Esophagus squamous epithelium (tissue), 5 donors: ENCODE data around the gene MYZAP. TPM values are rescaled to one million over a fixed set of nuclear protein-coding genes. Genes with fewer than 3 reads are reported as not detected.
"Not testable (repeated sequence)": the region's sequence is repeated elsewhere in the genome, so short reads cannot be mapped to it uniquely, and the experiment has no call there.

Experiments used
- DNase-seq: peaks from one replicate; lab custom pipeline; 2025; lab: John Stamatoyannopoulos, UW
- H3K27ac ChIP-seq, 4 donors: fragments of 200-600 bp; sonication (generic); one replicate each; pipeline ENCODE4 v1.5.1; 2016 to 2019; ENCODE audit warnings: mild to moderate bottlenecking in 1 of 4
- H3K27me3 ChIP-seq, 4 donors: fragments of 200-600 bp; sonication (generic); 1 replicate in 3 of 4; 2 replicates in 1 of 4; pipeline versions ENCODE4 v1.5.1 to v1.6.0; 2017 to 2021; ENCODE audit warnings: antibody characterized with exemption in 1 of 4
- H3K36me3 ChIP-seq, 3 donors: fragments of 200-600 bp; sonication (generic); one replicate each; pipeline ENCODE4 v1.5.1; 2016 to 2019
- H3K4me1 ChIP-seq, 3 donors: fragments of 200-600 bp; sonication (generic); one replicate each; pipeline ENCODE4 v1.5.1; 2017 to 2019
- H3K4me3 ChIP-seq, 4 donors: fragments of 200-600 bp; sonication (generic); 1 replicate in 3 of 4; 2 replicates in 1 of 4; pipeline ENCODE4 v1.5.1; 2016 to 2019; ENCODE audit warnings: mild to moderate bottlenecking in 2 of 4, moderate library complexity in 1 of 4
- H3K9me3 ChIP-seq, 3 donors: fragments of 200-600 bp; sonication (generic); one replicate each; pipeline ENCODE4 v1.5.1; 2016 to 2019
- POLR2A ChIP-seq, 4 donors: fragments of 450-650 bp; IDR thresholded peaks; one replicate each; pipeline ENCODE4 v1.6.1; 2017; ENCODE audit warnings: antibody characterized with exemption in 4 of 4, mild to moderate bottlenecking in 4 of 4, moderate library complexity in 3 of 4
- WGBS, 2 donors: methylation state at CpG; one replicate each; pipeline ENCODE4 v1.1.5; 2018; 5-methylcytosine and 5-hydroxymethylcytosine counted together
- intact Hi-C: fragments of 100-400 bp; cut with DNase I; formaldehyde crosslinking; loops from one replicate; pipeline ENCODE4 v1.15.0; 2022
- total RNA-seq, 4 donors: library from RNA; depleted of rRNA; stranded (reverse); fragments of >200 nt; gene quantifications; one replicate each; pipeline ENCODE4 v1.1.0, GENCODE V29; 2016
- TF ChIP-seq, protein P1 (sequence below), 6 experiments: fragments of 450-650 bp in 4 of 6; fragments of 200-600 bp in 2 of 6; sonication (generic) in 2 of 6; IDR thresholded peaks; one replicate each; pipeline ENCODE4 v1.5.1; 2016 to 2019; ENCODE audit warnings: antibody characterized with exemption in 6 of 6, mild to moderate bottlenecking in 4 of 6, moderate library complexity in 4 of 6
- donor health status: DM: yes; HTN: yes; CAD: no.

The MYZAP gene
- total RNA-seq, 4 donors from 2014 or later: 21.2 to 36.0 (median 26.5) TPM

DNA sequence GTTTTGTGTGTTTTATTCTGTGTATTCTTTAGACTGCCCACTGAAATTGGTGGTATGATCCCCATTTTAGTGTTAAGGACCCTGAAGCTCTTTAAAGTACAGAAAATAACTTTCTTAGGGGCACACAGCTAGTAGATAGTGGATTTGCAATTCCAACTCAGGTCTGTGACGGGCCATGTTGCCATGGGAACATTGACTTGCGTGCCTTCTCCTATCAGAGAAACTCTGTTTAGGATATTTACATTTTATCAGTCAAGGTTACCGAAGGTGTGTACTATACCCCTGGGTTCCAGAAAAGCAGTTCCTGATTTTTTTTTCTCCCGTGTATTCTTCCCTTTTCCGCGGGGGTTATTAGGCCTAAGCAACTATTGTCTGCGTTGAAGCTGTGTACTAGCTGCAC is 19.4 kb downstream of the MYZAP start:
- H3K4me3 ChIP-seq: no peak overlapping the region
- H3K27me3 ChIP-seq: no peaks in the 10 kb centered on the region
- no peak for TF ChIP-seq POLR2A (IDR thresholded peaks at IDR 0.05)
- TF ChIP-seq, protein P1, sequence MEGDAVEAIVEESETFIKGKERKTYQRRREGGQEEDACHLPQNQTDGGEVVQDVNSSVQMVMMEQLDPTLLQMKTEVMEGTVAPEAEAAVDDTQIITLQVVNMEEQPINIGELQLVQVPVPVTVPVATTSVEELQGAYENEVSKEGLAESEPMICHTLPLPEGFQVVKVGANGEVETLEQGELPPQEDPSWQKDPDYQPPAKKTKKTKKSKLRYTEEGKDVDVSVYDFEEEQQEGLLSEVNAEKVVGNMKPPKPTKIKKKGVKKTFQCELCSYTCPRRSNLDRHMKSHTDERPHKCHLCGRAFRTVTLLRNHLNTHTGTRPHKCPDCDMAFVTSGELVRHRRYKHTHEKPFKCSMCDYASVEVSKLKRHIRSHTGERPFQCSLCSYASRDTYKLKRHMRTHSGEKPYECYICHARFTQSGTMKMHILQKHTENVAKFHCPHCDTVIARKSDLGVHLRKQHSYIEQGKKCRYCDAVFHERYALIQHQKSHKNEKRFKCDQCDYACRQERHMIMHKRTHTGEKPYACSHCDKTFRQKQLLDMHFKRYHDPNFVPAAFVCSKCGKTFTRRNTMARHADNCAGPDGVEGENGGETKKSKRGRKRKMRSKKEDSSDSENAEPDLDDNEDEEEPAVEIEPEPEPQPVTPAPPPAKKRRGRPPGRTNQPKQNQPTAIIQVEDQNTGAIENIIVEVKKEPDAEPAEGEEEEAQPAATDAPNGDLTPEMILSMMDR (IDR thresholded peaks at IDR 0.05): no peak
- DNase-seq: no peak
- H3K9me3 ChIP-seq: no peaks in the 10 kb centered on the region
- H3K27ac ChIP-seq: peak overlapping the region in 3 of 4 donors; percentile 66 to 74 (median 69)
- peaks cover 9 to 56% (median 27%) of the 10 kb centered on the region in 3 donors for H3K4me1 ChIP-seq
- WGBS, 2 donors: 73 to 77% methylated on average over 5 to 7 of the region's 7 CpGs
- intact Hi-C loops: loop anchor here (2.0 kb wide), 1 partner anchor 50 kb away; no protein-coding TSS in a partner anchor
- no peaks in the 10 kb centered on the region for H3K36me3 ChIP-seq

DNA sequence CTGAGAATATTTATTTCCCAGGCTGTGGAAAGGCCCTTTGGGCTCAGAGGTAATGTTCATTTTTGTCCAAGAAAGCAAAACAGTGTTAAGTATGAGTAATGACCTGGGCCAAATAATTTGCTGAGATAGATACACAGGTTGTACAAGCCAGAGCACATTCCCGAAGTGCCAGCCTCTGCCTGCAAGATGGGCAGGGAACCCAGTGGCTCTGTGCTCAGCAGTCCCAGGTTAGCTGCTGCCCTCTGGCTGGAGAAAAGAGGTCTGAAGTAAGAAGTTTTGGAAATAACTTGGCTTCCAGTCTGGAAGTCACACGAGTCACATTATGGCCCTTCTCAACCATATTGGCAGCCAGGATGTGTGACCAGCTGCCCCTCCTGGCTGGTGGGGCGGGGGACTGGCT is 20.2 kb downstream of the MYZAP start:
- no peaks in the 10 kb centered on the region for H3K27me3 ChIP-seq
- no peaks in the 10 kb centered on the region for H3K36me3 ChIP-seq
- H3K4me1 ChIP-seq: peaks cover 9 to 56% (median 27%) of the 10 kb centered on the region in 3 donors
- 11 to 21% methylated on average over 3 of the region's 3 CpGs for WGBS, 2 donors
- intact Hi-C loops: loop anchor here (2.0 kb wide), 1 partner anchor 51 kb away; no protein-coding TSS in a partner anchor
- H3K27ac ChIP-seq: peak overlapping the region in 3 of 4 donors; percentile 66 to 74 (median 69)
- H3K9me3 ChIP-seq: no peaks in the 10 kb centered on the region
- no peak overlapping the region for H3K4me3 ChIP-seq
- TF ChIP-seq, protein P1 (IDR thresholded peaks at IDR 0.05): peak; percentile 18 to 81 (median 60)
- no peak for TF ChIP-seq POLR2A (IDR thresholded peaks at IDR 0.05)
- no peak for DNase-seq

DNA sequence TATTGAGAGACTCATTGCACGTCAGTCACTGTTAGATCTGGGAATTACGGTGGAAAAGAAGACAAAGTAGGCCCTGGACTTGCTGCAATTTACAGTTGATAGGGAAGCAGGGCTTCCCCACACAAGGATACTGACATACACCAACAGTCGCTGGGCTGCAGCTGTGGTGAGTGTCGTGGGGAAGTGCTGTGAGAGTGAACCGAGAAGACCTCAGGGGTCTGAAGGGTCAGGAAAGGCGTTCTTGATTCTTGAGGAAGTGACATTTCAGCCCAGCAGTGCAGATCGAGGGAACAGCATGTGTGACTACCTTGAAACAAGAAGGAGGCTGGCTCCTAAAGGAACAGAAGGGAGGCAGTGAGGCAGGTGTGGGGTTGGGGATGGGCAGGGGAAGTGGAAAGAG is 22.5 kb downstream of the MYZAP start:
- Histone ChIP-seq H3K4me1 (peaks cover 9 to 51% (median 26%) of the 10 kb centered on the region in 3 donors), H3K27me3 (no peaks in the 10 kb centered on the region), H3K4me3 (no peak overlapping the region), H3K27ac (no peak overlapping the region), H3K36me3 (peaks cover 0 to 10% (median 0%) of the 10 kb centered on the region in 3 donors), H3K9me3 (no peaks in the 10 kb centered on the region)
- no peak for TF ChIP-seq POLR2A (IDR thresholded peaks at IDR 0.05)
- TF ChIP-seq, protein P1 (IDR thresholded peaks at IDR 0.05): no peak
- intact Hi-C loops: no loop called here
- WGBS, 2 donors: 82 to 83% methylated on average over 5 to 7 of the region's 7 CpGs
- DNase-seq: no peak

DNA sequence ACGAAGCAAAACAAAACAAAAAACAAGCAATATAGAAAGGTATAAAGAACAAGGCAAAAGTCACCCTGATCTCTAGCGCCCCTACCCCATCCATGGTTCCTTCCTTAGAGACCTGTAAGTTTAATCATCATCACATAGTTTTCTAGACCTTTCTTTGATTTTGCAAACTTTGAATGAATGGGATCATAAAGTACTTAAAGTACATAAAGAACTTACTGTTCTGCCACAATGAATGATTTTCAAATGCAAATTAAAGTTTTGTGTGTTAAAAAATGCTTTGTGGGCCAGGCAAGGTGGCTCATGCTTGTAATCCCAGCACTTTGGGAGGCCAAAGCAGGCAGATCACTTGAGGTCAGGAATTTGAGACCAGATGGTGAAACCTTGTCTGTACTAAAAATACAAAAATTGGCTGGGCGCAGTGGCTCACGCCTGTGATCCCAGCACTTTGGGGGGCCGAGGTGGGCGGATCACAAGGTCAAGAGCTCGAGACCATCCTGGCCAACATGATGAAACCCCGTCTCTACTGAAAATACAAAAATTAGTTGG is 24.3 kb downstream of the MYZAP start:
- H3K27ac ChIP-seq: peak overlapping the region in 1 of 4 donors; percentile 45

DNA sequence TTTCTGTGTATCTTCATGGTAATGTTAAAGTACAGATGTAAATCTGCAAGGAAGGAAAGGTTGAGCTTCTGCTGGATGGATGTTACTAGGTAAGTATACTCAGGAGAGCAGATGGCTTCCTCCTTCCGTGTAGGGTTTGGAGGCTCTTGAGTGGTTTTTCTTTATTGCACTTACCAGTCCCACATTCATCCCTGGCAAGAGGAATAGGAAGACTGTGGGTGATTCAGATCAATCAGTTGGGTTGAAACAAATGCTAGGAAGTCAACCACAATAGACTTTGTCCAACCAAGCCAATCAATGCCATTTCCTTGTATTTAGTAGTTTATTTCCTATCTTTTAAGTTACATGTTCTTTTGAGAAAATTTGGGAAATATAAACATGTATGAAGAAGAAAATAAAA is 26.6 kb downstream of the MYZAP start:
- WGBS, 2 donors: 60 to 75% methylated on average over 1 of the region's 1 CpG
- H3K4me1 ChIP-seq: peaks cover 0 to 17% (median 0%) of the 10 kb centered on the region in 3 donors
- intact Hi-C loops: no loop called here

More for the DNA sequence above, 24.3 kb downstream of the MYZAP start:
- H3K4me3 ChIP-seq, H3K27me3 ChIP-seq, intact Hi-C loops, DNase-seq, H3K9me3 ChIP-seq: not testable (repeated sequence)
- 90% methylated on average over 7 of the region's 8 CpGs for WGBS, 2 donors
- peaks cover 0 to 18% (median 0%) of the 10 kb centered on the region in 3 donors for H3K36me3 ChIP-seq
- peaks cover 9 to 33% (median 10%) of the 10 kb centered on the region in 3 donors for H3K4me1 ChIP-seq

More for the DNA sequence above, 26.6 kb downstream of the MYZAP start:
- no peak for DNase-seq
- Histone ChIP-seq H3K36me3 (peaks cover 0 to 30% (median 0%) of the 10 kb centered on the region in 3 donors), H3K9me3 (no peaks in the 10 kb centered on the region), H3K27ac (no peak overlapping the region), H3K4me3 (no peak overlapping the region), H3K27me3 (no peaks in the 10 kb centered on the region)
- TF ChIP-seq, protein P1 (IDR thresholded peaks at IDR 0.05): no peak
- TF ChIP-seq POLR2A (IDR thresholded peaks at IDR 0.05): no peak
